ENCODE data around the gene TREML2.
"Not testable (repeated sequence)": the region's sequence is repeated elsewhere in the genome, so short reads cannot be mapped to it uniquely, and the experiment has no call there.

The TREML2 gene

GRCh38 chr6:41200901-41201763, at the start of gene TREML2:
Gene TREML2 (minus strand): TSS chr6:41201149. CDS start chr6:41201008, 141 bp downstream.
- H3K9me3 ChIP-seq (ENCODE audit: control insufficient read depth, insufficient read depth, low read length) = no peaks in the 10 kb centered on the region
- H3K36me3 ChIP-seq (ENCODE audit: control insufficient read depth, insufficient read depth, low read length) = no peaks in the 10 kb centered on the region
- no peak within 1 kb of the TSS for H3K9ac ChIP-seq (ENCODE audit: low read depth, low read length)
- no peaks in the 10 kb centered on the region for H3K27me3 ChIP-seq (ENCODE audit: control insufficient read depth, insufficient read depth, low read length)
- no peaks in the 10 kb centered on the region for H3K4me1 ChIP-seq (ENCODE audit: control insufficient read depth, insufficient read depth, low read length)
- no peak within 1 kb of the TSS for H3K4me3 ChIP-seq (ENCODE audit: low read depth, low read length)
- no peak within 1 kb of the TSS for H3K27ac ChIP-seq (ENCODE audit: low read depth, low read length)

- no peaks in the 10 kb centered on the region for H3K9me3 ChIP-seq (ENCODE audit: control insufficient read depth, insufficient read depth, low read length)
- no peak overlapping the region for H3K27ac ChIP-seq (ENCODE audit: low read depth, low read length)
- no peak overlapping the region for H3K4me3 ChIP-seq (ENCODE audit: low read depth, low read length)
- H3K27me3 ChIP-seq (ENCODE audit: control insufficient read depth, insufficient read depth, low read length) = no peaks in the 10 kb centered on the region
- H3K4me1 ChIP-seq (ENCODE audit: control insufficient read depth, insufficient read depth, low read length) = no peaks in the 10 kb centered on the region
- no peaks in the 10 kb centered on the region for H3K36me3 ChIP-seq (ENCODE audit: control insufficient read depth, insufficient read depth, low read length)
- no peak overlapping the region for H3K9ac ChIP-seq (ENCODE audit: low read depth, low read length)
Observed at GRCh38 chr6:41247882-41248705, 47.1 kb upstream of the TREML2 start.

- H3K27me3 ChIP-seq (ENCODE audit: control insufficient read depth, insufficient read depth, low read length) = no peaks in the 10 kb centered on the region
Observed at GRCh38 chr6:41247288-41247865, 46.4 kb upstream of the TREML2 start.

GRCh38 chr6:41246529-41246928, 45.6 kb upstream of the TREML2 start:
- not testable (repeated sequence) for H3K9ac ChIP-seq (ENCODE audit: low read depth, low read length); H3K36me3 ChIP-seq (ENCODE audit: control insufficient read depth, insufficient read depth, low read length); H3K4me1 ChIP-seq (ENCODE audit: control insufficient read depth, insufficient read depth, low read length); H3K27ac ChIP-seq (ENCODE audit: low read depth, low read length); H3K4me3 ChIP-seq (ENCODE audit: low read depth, low read length); H3K9me3 ChIP-seq (ENCODE audit: control insufficient read depth, insufficient read depth, low read length); H3K27me3 ChIP-seq (ENCODE audit: control insufficient read depth, insufficient read depth, low read length)

More at GRCh38 chr6:41247288-41247865, 46.4 kb upstream of the TREML2 start:
- Histone ChIP-seq H3K9me3 (ENCODE audit: control insufficient read depth, insufficient read depth, low read length) (no peaks in the 10 kb centered on the region), H3K36me3 (ENCODE audit: control insufficient read depth, insufficient read depth, low read length) (no peaks in the 10 kb centered on the region), H3K4me1 (ENCODE audit: control insufficient read depth, insufficient read depth, low read length) (no peaks in the 10 kb centered on the region), H3K4me3 (ENCODE audit: low read depth, low read length) (no peak overlapping the region), H3K9ac (ENCODE audit: low read depth, low read length) (no peak overlapping the region), H3K27ac (ENCODE audit: low read depth, low read length) (no peak overlapping the region)

- Histone ChIP-seq H3K27ac (ENCODE audit: low read depth, low read length) (no peak overlapping the region), H3K4me1 (ENCODE audit: control insufficient read depth, insufficient read depth, low read length) (no peaks in the 10 kb centered on the region; the same call in 1 of the 2 replicates), H3K27me3 (ENCODE audit: control insufficient read depth, insufficient read depth, low read length) (peaks cover 11% of the 10 kb centered on the region), H3K9me3 (ENCODE audit: control insufficient read depth, insufficient read depth, low read length) (no peaks in the 10 kb centered on the region), H3K4me3 (ENCODE audit: low read depth, low read length) (peak overlapping the region; percentile 58), H3K9ac (ENCODE audit: low read depth, low read length) (no peak overlapping the region), H3K36me3 (ENCODE audit: control insufficient read depth, insufficient read depth, low read length) (no peaks in the 10 kb centered on the region)
Observed at GRCh38 chr6:41239467-41240159, 38.7 kb upstream of the TREML2 start.

- Histone ChIP-seq H3K9me3 (ENCODE audit: control insufficient read depth, insufficient read depth, low read length) (no peaks in the 10 kb centered on the region), H3K4me3 (ENCODE audit: low read depth, low read length) (no peak overlapping the region), H3K4me1 (ENCODE audit: control insufficient read depth, insufficient read depth, low read length) (no peaks in the 10 kb centered on the region; the same call in 1 of the 2 replicates), H3K36me3 (ENCODE audit: control insufficient read depth, insufficient read depth, low read length) (no peaks in the 10 kb centered on the region), H3K27ac (ENCODE audit: low read depth, low read length) (no peak overlapping the region), H3K9ac (ENCODE audit: low read depth, low read length) (no peak overlapping the region), H3K27me3 (ENCODE audit: control insufficient read depth, insufficient read depth, low read length) (peaks cover 11% of the 10 kb centered on the region)
Observed at GRCh38 chr6:41237128-41237527, 36.2 kb upstream of the TREML2 start.

- H3K27ac ChIP-seq (ENCODE audit: low read depth, low read length) = no peak overlapping the region
- no peaks in the 10 kb centered on the region for H3K9me3 ChIP-seq (ENCODE audit: control insufficient read depth, insufficient read depth, low read length)
- H3K4me3 ChIP-seq (ENCODE audit: low read depth, low read length) = no peak overlapping the region
- H3K36me3 ChIP-seq (ENCODE audit: control insufficient read depth, insufficient read depth, low read length) = no peaks in the 10 kb centered on the region
- H3K4me1 ChIP-seq (ENCODE audit: control insufficient read depth, insufficient read depth, low read length) = no peaks in the 10 kb centered on the region; the same call in 1 of the 2 replicates
- peaks cover 11% of the 10 kb centered on the region for H3K27me3 ChIP-seq (ENCODE audit: control insufficient read depth, insufficient read depth, low read length)
- no peak overlapping the region for H3K9ac ChIP-seq (ENCODE audit: low read depth, low read length)
Observed at GRCh38 chr6:41236276-41236675, 35.3 kb upstream of the TREML2 start.

- H3K36me3 ChIP-seq (ENCODE audit: control insufficient read depth, insufficient read depth, low read length) = no peaks in the 10 kb centered on the region
- H3K4me3 ChIP-seq (ENCODE audit: low read depth, low read length) = no peak overlapping the region
- H3K9me3 ChIP-seq (ENCODE audit: control insufficient read depth, insufficient read depth, low read length) = no peaks in the 10 kb centered on the region
- no peaks in the 10 kb centered on the region for H3K27me3 ChIP-seq (ENCODE audit: control insufficient read depth, insufficient read depth, low read length)
- no peak overlapping the region for H3K27ac ChIP-seq (ENCODE audit: low read depth, low read length)
- H3K9ac ChIP-seq (ENCODE audit: low read depth, low read length) = no peak overlapping the region
- H3K4me1 ChIP-seq (ENCODE audit: control insufficient read depth, insufficient read depth, low read length) = no peaks in the 10 kb centered on the region; the same call in 1 of the 2 replicates
Observed at GRCh38 chr6:41232667-41233066, 31.7 kb upstream of the TREML2 start.

GRCh38 chr6:41231246-41231645, 30.3 kb upstream of the TREML2 start:
- Histone ChIP-seq H3K9ac (ENCODE audit: low read depth, low read length) (no peak overlapping the region), H3K4me1 (ENCODE audit: control insufficient read depth, insufficient read depth, low read length) (no peaks in the 10 kb centered on the region), H3K27ac (ENCODE audit: low read depth, low read length) (no peak overlapping the region), H3K27me3 (ENCODE audit: control insufficient read depth, insufficient read depth, low read length) (no peaks in the 10 kb centered on the region), H3K4me3 (ENCODE audit: low read depth, low read length) (no peak overlapping the region), H3K9me3 (ENCODE audit: control insufficient read depth, insufficient read depth, low read length) (no peaks in the 10 kb centered on the region), H3K36me3 (ENCODE audit: control insufficient read depth, insufficient read depth, low read length) (no peaks in the 10 kb centered on the region)

GRCh38 chr6:41229721-41230120, 28.8 kb upstream of the TREML2 start:
- no peaks in the 10 kb centered on the region for H3K27me3 ChIP-seq (ENCODE audit: control insufficient read depth, insufficient read depth, low read length)
- no peak overlapping the region for H3K9ac ChIP-seq (ENCODE audit: low read depth, low read length)
- no peaks in the 10 kb centered on the region for H3K9me3 ChIP-seq (ENCODE audit: control insufficient read depth, insufficient read depth, low read length)
- H3K4me1 ChIP-seq (ENCODE audit: control insufficient read depth, insufficient read depth, low read length) = no peaks in the 10 kb centered on the region
- H3K4me3 ChIP-seq (ENCODE audit: low read depth, low read length) = no peak overlapping the region
- H3K36me3 ChIP-seq (ENCODE audit: control insufficient read depth, insufficient read depth, low read length) = no peaks in the 10 kb centered on the region
- H3K27ac ChIP-seq (ENCODE audit: low read depth, low read length) = no peak overlapping the region

Measured in HUES48 (cell line).